NK-92 (cell line): Measurements from ENCODE around the gene PCTP.

Source experiments
- DNase-seq: peaks from one replicate; lab custom pipeline; 2025; ENCODE audit not compliant: unreplicated experiment; lab: John Stamatoyannopoulos, UW

PCTP gene

GRCh38 chr17:55750750-55751657, at the start of gene PCTP:
TSS of gene PCTP (plus strand) at chr17:55751051. CDS start at chr17:55751104, 53 bp downstream.
- DNase-seq, result no peak

GRCh38 chr17:55702150-55702549, 48.7 kb upstream of the PCTP start:
- DNase-seq, result no peak

- no peak for DNase-seq
These were observed 46.5 kb upstream of the PCTP start for GRCh38 chr17:55704401-55704800.

- no peak for DNase-seq
These were observed 45.0 kb upstream of the PCTP start for GRCh38 chr17:55705847-55706246.

- no peak for DNase-seq
These were observed 43.8 kb upstream of the PCTP start for GRCh38 chr17:55706808-55707773.

GRCh38 chr17:55708175-55708974, 42.5 kb upstream of the PCTP start:
- DNase-seq, result no peak

GRCh38 chr17:55709440-55709839, 41.4 kb upstream of the PCTP start:
- DNase-seq, result no peak

- no peak for DNase-seq
These were observed 40.9 kb upstream of the PCTP start for GRCh38 chr17:55709984-55710383.

- no peak for DNase-seq
These were observed 40.4 kb upstream of the PCTP start for GRCh38 chr17:55710410-55710809.

- DNase-seq, result no peak
These were observed 39.9 kb upstream of the PCTP start for GRCh38 chr17:55710829-55711496.

GRCh38 chr17:55717432-55717831, 33.4 kb upstream of the PCTP start:
- no peak for DNase-seq

- DNase-seq, result no peak
These were observed 32.7 kb upstream of the PCTP start for GRCh38 chr17:55717898-55718735.

- no peak for DNase-seq
These were observed 29.7 kb upstream of the PCTP start for GRCh38 chr17:55720919-55721836.

- DNase-seq, result no peak
These were observed 28.7 kb upstream of the PCTP start for GRCh38 chr17:55722016-55722736.

GRCh38 chr17:55722742-55723487, 27.9 kb upstream of the PCTP start, which contains the start of gene TMEM100:
TSS of gene TMEM100 (minus strand) at chr17:55722864. CDS start at chr17:55721070, 1,794 bp downstream.
- DNase-seq, result no peak

- no peak for DNase-seq
These were observed 27.4 kb upstream of the PCTP start for GRCh38 chr17:55723488-55723848.

- DNase-seq, result no peak
These were observed 24.4 kb upstream of the PCTP start for GRCh38 chr17:55726440-55726839.
